ENCODE measurements around the gene SLC2A13. TPM values are rescaled to one million over a fixed set of nuclear protein-coding genes. Genes with fewer than 3 reads are reported as not detected.
"Not testable (repeated sequence)": the region's sequence is repeated elsewhere in the genome, so short reads cannot be mapped to it uniquely, and the experiment has no call there.

The SLC2A13 gene
- total RNA-seq, 1 donor from 2014 or later: 11.0 TPM

GRCh38 chr12:40038619-40039018, 67.3 kb downstream of the SLC2A13 start:
- no peak for DNase-seq (ENCODE audit: low read depth)

GRCh38 chr12:40034712-40035111, 71.2 kb downstream of the SLC2A13 start:
- DNase-seq (ENCODE audit: low read depth): no peak

- DNase-seq (ENCODE audit: low read depth): no peak
Measured at GRCh38 chr12:40034156-40034555, 71.7 kb downstream of the SLC2A13 start.

GRCh38 chr12:40033242-40033630, 72.6 kb downstream of the SLC2A13 start:
- DNase-seq (ENCODE audit: low read depth): no peak

GRCh38 chr12:40032433-40033241, 73.2 kb downstream of the SLC2A13 start:
- no peak for DNase-seq (ENCODE audit: low read depth)

- peak; percentile 23 for DNase-seq (ENCODE audit: low read depth)
Measured at GRCh38 chr12:40031965-40032364, 73.9 kb downstream of the SLC2A13 start.

- DNase-seq (ENCODE audit: low read depth): not testable (repeated sequence)
Measured at GRCh38 chr12:40030970-40031369, 74.9 kb downstream of the SLC2A13 start.

- no peak for DNase-seq (ENCODE audit: low read depth)
Measured at GRCh38 chr12:40028296-40028695, 77.6 kb downstream of the SLC2A13 start.

- no peak for DNase-seq (ENCODE audit: low read depth)
Measured at GRCh38 chr12:40022850-40023249, 83.0 kb downstream of the SLC2A13 start.

GRCh38 chr12:40020261-40020691, 85.6 kb downstream of the SLC2A13 start:
- DNase-seq (ENCODE audit: low read depth): no peak

GRCh38 chr12:40017488-40017887, 88.4 kb downstream of the SLC2A13 start:
- DNase-seq (ENCODE audit: low read depth): no peak

- DNase-seq (ENCODE audit: low read depth): no peak
Measured at GRCh38 chr12:40016980-40017379, 88.9 kb downstream of the SLC2A13 start.

- no peak for DNase-seq (ENCODE audit: low read depth)
Measured at GRCh38 chr12:40015881-40016280, 90.0 kb downstream of the SLC2A13 start.

- DNase-seq (ENCODE audit: low read depth): peak; percentile 68
Measured at GRCh38 chr12:40015345-40015744, 90.5 kb downstream of the SLC2A13 start.

GRCh38 chr12:40013847-40014246, 92.0 kb downstream of the SLC2A13 start:
- no peak for DNase-seq (ENCODE audit: low read depth)

- DNase-seq (ENCODE audit: low read depth): no peak
Measured at GRCh38 chr12:40013292-40013691, 92.6 kb downstream of the SLC2A13 start.

- DNase-seq (ENCODE audit: low read depth): no peak
Measured at GRCh38 chr12:40012711-40013110, 93.2 kb downstream of the SLC2A13 start.

GRCh38 chr12:40011775-40012129, 94.1 kb downstream of the SLC2A13 start:
- DNase-seq (ENCODE audit: low read depth): no peak

- peak; percentile 77 for DNase-seq (ENCODE audit: low read depth)
Measured at GRCh38 chr12:40010899-40011774, 94.7 kb downstream of the SLC2A13 start.

- peak; percentile 90 for DNase-seq (ENCODE audit: low read depth)
Measured at GRCh38 chr12:40002178-40003169, 103.4 kb downstream of the SLC2A13 start.

- DNase-seq (ENCODE audit: low read depth): no peak
Measured at GRCh38 chr12:40001406-40001805, 104.5 kb downstream of the SLC2A13 start.

- DNase-seq (ENCODE audit: low read depth): no peak
Measured at GRCh38 chr12:40000884-40001283, 105.0 kb downstream of the SLC2A13 start.
